Breast epithelium (tissue), 3 donors: ENCODE measurements around the gene FAM174C.

Experiments used
- POLR2A ChIP-seq: fragments of 450-650 bp; IDR thresholded peaks from one replicate; pipeline ENCODE4 v1.6.1; 2016; ENCODE audit warnings: antibody characterized with exemption, mild to moderate bottlenecking, moderate library complexity
- POLR2AphosphoS5 ChIP-seq, 3 donors: sonication (generic); formaldehyde crosslinking; IDR thresholded peaks; one replicate each; pipeline ENCODE4 v1.6.1; 2017; ENCODE audit warnings: antibody characterized with exemption in 3 of 3
- TF ChIP-seq, protein P1 (sequence below), 3 donors: fragments of 450-650 bp; IDR thresholded peaks; one replicate each; pipeline ENCODE4 v1.5.1; 2016 to 2017; ENCODE audit warnings: antibody characterized with exemption in 3 of 3, mild to moderate bottlenecking in 3 of 3, moderate library complexity in 3 of 3

DNA sequence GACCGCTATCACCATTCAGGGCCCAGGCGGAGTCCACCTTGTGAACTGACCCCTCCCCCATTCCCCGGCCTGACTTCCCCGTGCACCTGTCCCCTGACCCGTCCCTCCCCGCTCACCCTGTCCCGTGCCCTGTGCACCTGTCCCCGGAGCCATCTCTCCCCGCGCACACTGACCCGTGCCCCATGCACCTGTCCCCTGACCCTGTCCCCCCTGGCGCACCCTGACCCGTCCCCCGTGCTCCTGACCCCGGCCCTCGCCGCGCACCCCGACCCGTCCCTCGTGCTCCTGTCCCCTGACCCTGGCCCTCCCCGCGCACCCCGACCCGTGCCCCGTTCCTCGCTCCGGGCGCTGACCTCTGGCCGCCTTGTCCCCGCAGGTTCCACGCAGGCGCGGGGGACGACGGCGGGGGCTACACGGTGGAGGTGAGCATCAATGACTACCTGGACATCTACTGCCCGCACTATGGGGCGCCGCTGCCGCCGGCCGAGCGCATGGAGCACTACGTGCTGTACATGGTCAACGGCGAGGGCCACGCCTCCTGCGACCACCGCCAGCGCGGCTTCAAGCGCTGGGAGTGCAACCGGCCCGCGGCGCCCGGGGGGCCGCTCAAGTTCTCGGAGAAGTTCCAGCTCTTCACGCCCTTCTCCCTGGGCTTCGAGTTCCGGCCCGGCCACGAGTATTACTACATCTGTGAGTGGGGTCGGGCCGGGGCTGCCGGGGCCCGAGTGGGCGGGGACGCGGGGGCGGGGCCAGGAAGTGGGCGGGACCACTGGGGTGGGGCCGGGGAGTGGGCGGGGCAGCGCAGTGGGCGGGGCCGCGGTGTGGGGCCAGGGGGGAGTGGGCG lies 20.1 kb downstream of the FAM174C start:
- TF ChIP-seq POLR2AphosphoS5 (IDR thresholded peaks at IDR 0.05) (no peak), POLR2A (no peak)
- TF ChIP-seq, protein P1, sequence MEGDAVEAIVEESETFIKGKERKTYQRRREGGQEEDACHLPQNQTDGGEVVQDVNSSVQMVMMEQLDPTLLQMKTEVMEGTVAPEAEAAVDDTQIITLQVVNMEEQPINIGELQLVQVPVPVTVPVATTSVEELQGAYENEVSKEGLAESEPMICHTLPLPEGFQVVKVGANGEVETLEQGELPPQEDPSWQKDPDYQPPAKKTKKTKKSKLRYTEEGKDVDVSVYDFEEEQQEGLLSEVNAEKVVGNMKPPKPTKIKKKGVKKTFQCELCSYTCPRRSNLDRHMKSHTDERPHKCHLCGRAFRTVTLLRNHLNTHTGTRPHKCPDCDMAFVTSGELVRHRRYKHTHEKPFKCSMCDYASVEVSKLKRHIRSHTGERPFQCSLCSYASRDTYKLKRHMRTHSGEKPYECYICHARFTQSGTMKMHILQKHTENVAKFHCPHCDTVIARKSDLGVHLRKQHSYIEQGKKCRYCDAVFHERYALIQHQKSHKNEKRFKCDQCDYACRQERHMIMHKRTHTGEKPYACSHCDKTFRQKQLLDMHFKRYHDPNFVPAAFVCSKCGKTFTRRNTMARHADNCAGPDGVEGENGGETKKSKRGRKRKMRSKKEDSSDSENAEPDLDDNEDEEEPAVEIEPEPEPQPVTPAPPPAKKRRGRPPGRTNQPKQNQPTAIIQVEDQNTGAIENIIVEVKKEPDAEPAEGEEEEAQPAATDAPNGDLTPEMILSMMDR (IDR thresholded peaks at IDR 0.05) = no peak
